Mammary epithelial cell (primary cell): ENCODE data around the gene ONECUT1.

Source experiments
- EZH2 ChIP-seq: IDR thresholded peaks from 2 replicates; pipeline ENCODE4 v1.6.1; 2012; ENCODE audit warnings: low read length, inconsistent platforms, borderline replicate concordance
- TF ChIP-seq, protein P1 (sequence below), 2 donors: IDR thresholded peaks in 1 of 2; conservative IDR thresholded peaks in 1 of 2; 2 replicates each; pipeline ENCODE4 v1.5.1; 2011 to 2012; ENCODE audit warnings: inconsistent platforms in 2 of 2, low read length in 2 of 2, mild to moderate bottlenecking in 2 of 2, control low read depth in 1 of 2, low read depth in 1 of 2; ENCODE audit not compliant: insufficient read depth in 1 of 2; ENCODE audit errors: extremely low read depth in 1 of 2

DNA sequence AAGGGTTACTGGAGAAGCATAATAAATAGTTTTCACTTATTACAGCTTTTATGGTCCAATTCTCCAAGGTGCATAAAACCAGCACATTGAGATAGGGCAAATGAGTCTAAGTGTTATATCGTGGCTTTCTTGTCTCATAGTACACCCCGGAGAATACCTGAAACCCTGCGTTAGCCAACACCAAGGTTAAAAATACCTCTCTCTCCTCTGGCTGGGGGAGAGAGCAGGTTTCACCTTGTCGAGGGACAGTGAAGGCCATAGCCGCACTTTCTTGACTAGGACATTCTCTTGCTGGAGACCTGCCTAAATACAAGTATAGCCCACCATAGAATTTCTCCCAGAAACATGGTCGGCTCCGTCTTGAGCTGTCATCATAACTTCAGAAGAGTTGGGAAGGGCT lies 59.5 kb downstream of the ONECUT1 start:
- TF ChIP-seq, protein P1, sequence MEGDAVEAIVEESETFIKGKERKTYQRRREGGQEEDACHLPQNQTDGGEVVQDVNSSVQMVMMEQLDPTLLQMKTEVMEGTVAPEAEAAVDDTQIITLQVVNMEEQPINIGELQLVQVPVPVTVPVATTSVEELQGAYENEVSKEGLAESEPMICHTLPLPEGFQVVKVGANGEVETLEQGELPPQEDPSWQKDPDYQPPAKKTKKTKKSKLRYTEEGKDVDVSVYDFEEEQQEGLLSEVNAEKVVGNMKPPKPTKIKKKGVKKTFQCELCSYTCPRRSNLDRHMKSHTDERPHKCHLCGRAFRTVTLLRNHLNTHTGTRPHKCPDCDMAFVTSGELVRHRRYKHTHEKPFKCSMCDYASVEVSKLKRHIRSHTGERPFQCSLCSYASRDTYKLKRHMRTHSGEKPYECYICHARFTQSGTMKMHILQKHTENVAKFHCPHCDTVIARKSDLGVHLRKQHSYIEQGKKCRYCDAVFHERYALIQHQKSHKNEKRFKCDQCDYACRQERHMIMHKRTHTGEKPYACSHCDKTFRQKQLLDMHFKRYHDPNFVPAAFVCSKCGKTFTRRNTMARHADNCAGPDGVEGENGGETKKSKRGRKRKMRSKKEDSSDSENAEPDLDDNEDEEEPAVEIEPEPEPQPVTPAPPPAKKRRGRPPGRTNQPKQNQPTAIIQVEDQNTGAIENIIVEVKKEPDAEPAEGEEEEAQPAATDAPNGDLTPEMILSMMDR (conservative IDR thresholded peaks at IDR 0.05 in 1 of 2, IDR thresholded peaks at IDR 0.05 in 1 of 2; ENCODE audit: extremely low read depth in 1 of 2, insufficient read depth in 1 of 2, low read depth in 1 of 2, low read length in 2 of 2): no peak
- no peak for TF ChIP-seq EZH2
